ENCODE results near the gene TRAT1. TPM values are rescaled to one million over a fixed set of nuclear protein-coding genes. Genes with fewer than 3 reads are reported as not detected.
A peak's percentile ranks its signal among the peaks of the same experiment; 100 is the strongest.

Gene TRAT1
- polyA plus RNA-seq, 1 experiment: not detected

- POLR2A ChIA-PET: no interaction called here
- TF ChIP-seq CTCF (IDR thresholded peaks at IDR 0.05; ENCODE audit: low read depth, low read length): no peak
- no peak overlapping the region for H3K4me3 ChIP-seq (ENCODE audit: low read depth, low read length)
Observed at GRCh38 chr3:108877901-108878300, 55.3 kb downstream of the TRAT1 start.

GRCh38 chr3:108879915-108880314 is 57.3 kb downstream of the TRAT1 start:
- Histone ChIP-seq H3K4me3 (ENCODE audit: low read depth, low read length) (no peak overlapping the region), H3K9me3 (ENCODE audit: control insufficient read depth, insufficient read depth, low read length) (no peaks in the 10 kb centered on the region), H3K27ac (ENCODE audit: low read depth, low read length) (no peak overlapping the region), H3K27me3 (ENCODE audit: control insufficient read depth, insufficient read depth, low read length) (peaks cover 3% of the 10 kb centered on the region)
- no peak for DNase-seq (ENCODE audit: low read depth, low spot score)
- peak; percentile 48 for TF ChIP-seq CTCF (IDR thresholded peaks at IDR 0.05; ENCODE audit: low read depth, low read length)
- POLR2A ChIA-PET: no interaction called here
- CTCF ChIA-PET: interaction anchor here (1.0 to 1.4 kb wide), 2 partner anchors 13 to 218 kb away, joined by 3 to 4 read pairs; no protein-coding TSS in a partner anchor

More at GRCh38 chr3:108877901-108878300, 55.3 kb downstream of the TRAT1 start:
- peaks cover 3% of the 10 kb centered on the region for H3K27me3 ChIP-seq (ENCODE audit: control insufficient read depth, insufficient read depth, low read length)
- no peak overlapping the region for H3K27ac ChIP-seq (ENCODE audit: low read depth, low read length)
- no peak for DNase-seq (ENCODE audit: low read depth, low spot score)
- CTCF ChIA-PET: interaction anchor here (1.0 kb wide), 1 partner anchor 38 kb away, joined by 4 read pairs; no protein-coding TSS in a partner anchor
- no peaks in the 10 kb centered on the region for H3K9me3 ChIP-seq (ENCODE audit: control insufficient read depth, insufficient read depth, low read length)

GRCh38 chr3:108882762-108883161 is 60.2 kb downstream of the TRAT1 start:
- POLR2A ChIA-PET: no interaction called here
- no peak for TF ChIP-seq CTCF (IDR thresholded peaks at IDR 0.05; ENCODE audit: low read depth, low read length)
- Histone ChIP-seq H3K4me3 (ENCODE audit: low read depth, low read length) (no peak overlapping the region), H3K9me3 (ENCODE audit: control insufficient read depth, insufficient read depth, low read length) (no peaks in the 10 kb centered on the region), H3K27me3 (ENCODE audit: control insufficient read depth, insufficient read depth, low read length) (no peaks in the 10 kb centered on the region), H3K27ac (ENCODE audit: low read depth, low read length) (no peak overlapping the region)
- CTCF ChIA-PET: no interaction called here
- no peak for DNase-seq (ENCODE audit: low read depth, low spot score)

GRCh38 chr3:108883373-108883772 is 60.8 kb downstream of the TRAT1 start:
- no peak overlapping the region for H3K27ac ChIP-seq (ENCODE audit: low read depth, low read length)
- TF ChIP-seq CTCF (IDR thresholded peaks at IDR 0.05; ENCODE audit: low read depth, low read length): no peak
- POLR2A ChIA-PET: no interaction called here
- CTCF ChIA-PET: no interaction called here
- no peak overlapping the region for H3K4me3 ChIP-seq (ENCODE audit: low read depth, low read length)
- H3K9me3 ChIP-seq (ENCODE audit: control insufficient read depth, insufficient read depth, low read length): no peaks in the 10 kb centered on the region
- no peaks in the 10 kb centered on the region for H3K27me3 ChIP-seq (ENCODE audit: control insufficient read depth, insufficient read depth, low read length)
- no peak for DNase-seq (ENCODE audit: low read depth, low spot score)

- ChIA-PET CTCF (interaction anchor here (0.6 to 2.8 kb wide), 2 partner anchors 28 to 400 kb away, joined by 4 to 12 read pairs; no protein-coding TSS in a partner anchor), POLR2A (no interaction called here)
- Histone ChIP-seq H3K9me3 (ENCODE audit: control insufficient read depth, insufficient read depth, low read length) (no peaks in the 10 kb centered on the region), H3K27me3 (ENCODE audit: control insufficient read depth, insufficient read depth, low read length) (no peaks in the 10 kb centered on the region), H3K4me3 (ENCODE audit: low read depth, low read length) (no peak overlapping the region), H3K27ac (ENCODE audit: low read depth, low read length) (no peak overlapping the region)
- no peak for TF ChIP-seq CTCF (IDR thresholded peaks at IDR 0.05; ENCODE audit: low read depth, low read length)
- DNase-seq (ENCODE audit: low read depth, low spot score): no peak
Observed at GRCh38 chr3:108887121-108887520, 64.5 kb downstream of the TRAT1 start.
